ENCODE results near the gene SLC38A6. TPM values are rescaled to one million over a fixed set of nuclear protein-coding genes. Genes with fewer than 3 reads are reported as not detected.

SLC38A6 gene
- total and polyA plus RNA-seq, 2 of the 13 experiments (the other 11 are each of a cell fraction or from before 2014, with no cell fraction given), result 6.9 to 22.1 TPM

GRCh38 chr14:61089126-61089750 is 108.2 kb downstream of the SLC38A6 start (continued):
- no peak for TF ChIP-seq ZNF513 (CRISPR knock-in tag; conservative IDR thresholded peaks at IDR 0.05)

GRCh38 chr14:61090432-61091216 is 109.6 kb downstream of the SLC38A6 start:
- Histone ChIP-seq H3K79me2 (ENCODE audit: insufficient read depth, low read length) (no peaks in the 10 kb centered on the region), H3K4me2 (ENCODE audit: low read depth, low read length) (no peak overlapping the region), H3K9me3 (ENCODE audit: low read length) (no peaks in the 10 kb centered on the region), H3K27ac (ENCODE audit: extremely low read length, insufficient read depth, low read length) (no peak overlapping the region), H2AFZ (ENCODE audit: low read length) (no peak overlapping the region), H3K4me3 (replicated peaks in 1 of 3; ENCODE audit: insufficient read depth in 1 of 3, low read depth in 2 of 3, low read length in 3 of 3) (no peak overlapping the region), H3K36me3 (replicated peaks in 1 of 2; ENCODE audit: control insufficient read depth in 1 of 2, insufficient read depth in 2 of 2, low read length in 2 of 2) (no peaks in the 10 kb centered on the region), H4K20me1 (ENCODE audit: insufficient read depth, low read length) (no peaks in the 10 kb centered on the region), H3K9ac (ENCODE audit: insufficient read depth, low read depth, low read length) (no peak overlapping the region), H3K4me1 (ENCODE audit: insufficient read depth, low read length) (0 out of 2 replicates have a peak, but pooled peaks cover 11% of the 10 kb centered on the region), H3K27me3 (ENCODE audit: control insufficient read depth in 1 of 2, insufficient read depth in 2 of 2, low read length in 2 of 2) (no peaks in the 10 kb centered on the region)
- WGBS (ENCODE audit: low lambda C conversion rate), result 68% methylated on average over 7 of the region's 7 CpGs
- FAIRE-seq, result no peak
- BruUV-seq (replicated peaks), result no TSS peak
- ChIA-PET CTCF (ENCODE audit: low intra/inter-chr PET ratio, low total read pairs) (no interaction called here), POLR2A (interaction anchor here (1.4 kb wide), 1 partner anchor 12 kb away, joined by 3 read pairs; no protein-coding TSS in a partner anchor)
- in situ Hi-C loops (cut with HindIII; ENCODE audit: extremely low pct_ligation_motif_present, low pct_unique_long_range_greater_than_20kb) (no loop called here), intact Hi-C loops (cut with micrococcal nuclease; ENCODE audit: unreplicated experiment) (no loop called here)
- ATAC-seq, result peak; percentile 55
- no peak for DNase-seq (ENCODE audit: low spot score)
- TF ChIP-seq ZNF598 (CRISPR knock-in tag; IDR thresholded peaks at IDR 0.05; ENCODE audit: borderline replicate concordance) (no peak), ZNF704 (CRISPR knock-in tag; IDR thresholded peaks at IDR 0.05; ENCODE audit: borderline replicate concordance) (no peak), PITX1 (CRISPR knock-in tag; IDR thresholded peaks at IDR 0.05) (no peak), ZBED4 (CRISPR knock-in tag; IDR thresholded peaks at IDR 0.05; ENCODE audit: borderline replicate concordance) (no peak), NCOR1 (IDR thresholded peaks at IDR 0.05; ENCODE audit: borderline replicate concordance, low read length) (no peak), MED1 (CRISPR knock-in tag; IDR thresholded peaks at IDR 0.05) (no peak), PRDM15 (CRISPR knock-in tag; IDR thresholded peaks at IDR 0.05) (no peak)

Data from HepG2 (cell line).